Measurements from ENCODE around the gene RBM24.

Gene RBM24

DNA sequence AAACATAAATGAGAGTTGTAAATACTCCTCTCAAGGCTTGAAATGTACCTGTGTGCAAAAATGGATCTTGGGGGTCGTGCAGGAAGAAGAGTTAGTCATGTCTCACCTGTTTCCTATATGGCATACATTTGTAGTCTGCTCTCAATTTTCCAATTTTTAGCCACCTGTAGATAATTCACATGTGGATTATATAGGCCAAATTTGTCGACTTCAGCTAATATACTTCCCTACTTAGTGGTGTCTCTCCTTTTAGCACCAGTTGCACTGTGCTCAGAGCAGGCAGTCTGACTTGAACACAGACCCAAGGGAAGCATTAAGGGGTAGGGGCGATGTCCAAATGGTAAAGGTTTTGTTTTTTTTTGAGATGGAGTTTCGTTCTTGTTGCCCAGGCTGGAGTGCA lies 1.9 kb downstream of the RBM24 start:
- peak overlapping the region; percentile 93 for H3K4me3 ChIP-seq (ENCODE audit: low read length)
- TF ChIP-seq, protein P1, sequence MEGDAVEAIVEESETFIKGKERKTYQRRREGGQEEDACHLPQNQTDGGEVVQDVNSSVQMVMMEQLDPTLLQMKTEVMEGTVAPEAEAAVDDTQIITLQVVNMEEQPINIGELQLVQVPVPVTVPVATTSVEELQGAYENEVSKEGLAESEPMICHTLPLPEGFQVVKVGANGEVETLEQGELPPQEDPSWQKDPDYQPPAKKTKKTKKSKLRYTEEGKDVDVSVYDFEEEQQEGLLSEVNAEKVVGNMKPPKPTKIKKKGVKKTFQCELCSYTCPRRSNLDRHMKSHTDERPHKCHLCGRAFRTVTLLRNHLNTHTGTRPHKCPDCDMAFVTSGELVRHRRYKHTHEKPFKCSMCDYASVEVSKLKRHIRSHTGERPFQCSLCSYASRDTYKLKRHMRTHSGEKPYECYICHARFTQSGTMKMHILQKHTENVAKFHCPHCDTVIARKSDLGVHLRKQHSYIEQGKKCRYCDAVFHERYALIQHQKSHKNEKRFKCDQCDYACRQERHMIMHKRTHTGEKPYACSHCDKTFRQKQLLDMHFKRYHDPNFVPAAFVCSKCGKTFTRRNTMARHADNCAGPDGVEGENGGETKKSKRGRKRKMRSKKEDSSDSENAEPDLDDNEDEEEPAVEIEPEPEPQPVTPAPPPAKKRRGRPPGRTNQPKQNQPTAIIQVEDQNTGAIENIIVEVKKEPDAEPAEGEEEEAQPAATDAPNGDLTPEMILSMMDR (conservative IDR thresholded peaks at IDR 0.05; ENCODE audit: low read depth, low read length), result no peak
- DNase-seq (ENCODE audit: low read depth), result no peak

DNA sequence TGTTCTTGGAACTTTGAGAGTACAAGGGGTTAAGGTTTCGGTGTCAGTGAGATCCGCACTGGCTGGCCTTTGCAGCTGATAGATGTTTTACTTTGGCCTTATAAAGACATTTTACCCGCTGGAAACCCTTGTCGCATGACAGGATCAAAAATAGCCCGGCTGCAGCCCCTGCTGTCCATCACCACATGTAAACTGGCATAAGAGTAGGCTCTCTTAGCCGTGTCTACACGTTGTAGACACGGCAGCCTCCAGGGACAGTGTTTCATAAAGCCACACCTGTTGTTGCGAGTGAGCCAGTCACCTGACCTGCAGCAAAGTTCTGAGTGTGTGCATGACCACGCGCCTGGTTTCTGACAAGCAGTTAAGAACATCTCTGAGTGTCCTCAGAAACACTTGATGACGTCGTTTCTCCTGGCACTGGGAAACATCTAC lies 8.5 kb downstream of the RBM24 start:
- no peak for DNase-seq (ENCODE audit: low read depth)
- H3K4me3 ChIP-seq (ENCODE audit: low read length), result no peak overlapping the region
- TF ChIP-seq, protein P1 (conservative IDR thresholded peaks at IDR 0.05; ENCODE audit: low read depth, low read length), result no peak

DNA sequence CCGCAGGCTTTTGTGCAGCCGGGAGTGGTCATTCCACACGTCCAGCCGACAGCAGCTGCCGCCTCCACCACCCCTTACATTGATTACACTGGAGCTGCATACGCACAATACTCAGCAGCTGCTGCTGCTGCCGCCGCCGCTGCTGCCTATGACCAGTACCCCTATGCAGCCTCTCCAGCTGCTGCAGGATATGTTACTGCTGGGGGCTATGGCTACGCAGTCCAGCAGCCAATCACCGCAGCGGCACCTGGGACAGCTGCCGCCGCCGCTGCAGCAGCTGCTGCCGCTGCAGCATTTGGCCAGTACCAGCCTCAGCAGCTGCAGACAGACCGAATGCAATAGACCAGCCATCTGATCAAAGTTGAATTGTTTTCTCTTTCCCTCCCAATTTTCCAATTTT lies 10.6 kb downstream of the RBM24 start:
- no peak for DNase-seq (ENCODE audit: low read depth)
- TF ChIP-seq, protein P1 (conservative IDR thresholded peaks at IDR 0.05; ENCODE audit: low read depth, low read length), result no peak
- H3K4me3 ChIP-seq (ENCODE audit: low read length), result no peak overlapping the region

DNA sequence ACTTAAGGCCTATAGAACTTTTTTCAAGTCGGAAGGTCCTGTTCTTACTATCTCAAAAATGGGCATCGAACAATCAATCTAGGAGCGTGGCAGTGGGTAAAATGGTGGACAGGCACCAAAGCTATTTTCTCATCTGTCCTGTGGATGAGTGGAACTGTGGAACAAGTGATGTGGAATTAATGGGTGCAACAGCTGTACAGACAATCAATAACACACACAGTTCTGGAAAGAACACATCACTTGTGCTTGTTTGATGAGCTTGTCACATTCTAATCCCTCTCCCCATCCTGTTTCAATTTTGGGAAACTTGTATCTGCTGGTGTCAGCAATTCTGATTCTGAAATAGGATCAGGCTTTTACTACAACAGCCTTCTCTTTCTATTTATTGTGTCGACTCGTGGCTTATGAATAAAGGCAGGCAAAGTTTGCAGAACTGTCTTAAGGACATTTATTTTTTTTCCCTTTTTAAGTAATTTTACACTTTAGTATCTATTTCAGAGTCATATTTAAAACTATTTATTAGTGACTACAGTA lies 11.5 kb downstream of the RBM24 start:
- no peak for DNase-seq (ENCODE audit: low read depth)
- no peak overlapping the region for H3K4me3 ChIP-seq (ENCODE audit: low read length)
- TF ChIP-seq, protein P1 (conservative IDR thresholded peaks at IDR 0.05; ENCODE audit: low read depth, low read length), result no peak

DNA sequence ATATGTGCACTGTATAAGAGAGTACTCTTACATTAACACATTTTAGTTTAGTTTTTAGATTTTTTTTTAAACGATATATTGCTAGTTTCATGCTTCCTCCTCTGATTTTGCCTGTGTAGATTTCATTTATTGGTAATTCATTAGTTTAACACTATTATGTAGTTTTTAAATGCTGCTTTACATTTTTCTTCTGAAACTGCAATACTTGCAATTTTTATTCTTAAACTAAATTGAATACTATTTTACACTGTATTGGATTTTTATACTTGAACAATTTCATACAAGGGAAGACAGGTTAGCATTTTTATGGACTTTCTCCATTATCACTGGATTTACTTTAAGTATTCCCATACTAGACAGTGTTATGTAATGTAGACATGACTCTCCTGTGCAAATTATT lies 12.2 kb downstream of the RBM24 start:
- no peak for DNase-seq (ENCODE audit: low read depth)
- TF ChIP-seq, protein P1 (conservative IDR thresholded peaks at IDR 0.05; ENCODE audit: low read depth, low read length), result no peak
- H3K4me3 ChIP-seq (ENCODE audit: low read length), result no peak overlapping the region

DNA sequence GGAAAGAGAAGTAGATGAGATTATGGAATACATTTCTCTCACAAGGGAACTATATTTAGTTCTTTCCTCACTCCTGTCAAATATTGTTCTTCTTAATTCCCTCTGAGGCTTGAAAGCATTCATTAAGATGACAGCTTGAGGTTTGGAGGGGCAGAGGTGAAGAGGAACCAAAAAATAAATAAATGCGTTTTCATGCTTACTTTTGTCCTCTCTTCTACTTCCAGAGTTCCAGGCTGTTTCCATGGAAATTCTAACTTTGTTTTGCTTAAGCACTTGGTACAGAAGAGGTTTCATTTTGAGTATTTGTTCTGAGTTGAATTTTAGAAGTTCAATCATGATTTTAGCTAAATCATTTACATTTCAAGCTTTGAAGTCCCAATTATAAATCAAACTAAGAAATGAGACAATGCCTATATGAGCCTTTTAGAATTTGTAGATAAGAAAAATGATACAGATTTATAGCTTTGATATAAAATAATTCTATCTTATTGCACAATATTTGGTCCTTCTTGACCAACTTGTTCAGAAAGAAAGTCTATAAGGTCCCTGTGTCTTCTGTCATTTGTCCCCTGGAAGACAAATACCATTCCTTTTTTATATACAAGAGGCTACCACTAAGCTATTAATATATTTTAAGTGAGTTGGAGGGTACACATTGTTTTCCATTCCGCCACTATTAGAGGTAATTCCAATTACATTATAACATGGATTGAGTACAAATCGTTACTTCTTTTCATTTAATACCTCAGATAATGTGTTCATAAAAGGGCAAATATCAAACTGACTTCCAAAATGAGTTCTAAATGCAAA lies 16.3 kb downstream of the RBM24 start:
- TF ChIP-seq, protein P1 (conservative IDR thresholded peaks at IDR 0.05; ENCODE audit: low read depth, low read length), result no peak
- DNase-seq (ENCODE audit: low read depth), result peak; percentile 84
- H3K4me3 ChIP-seq (ENCODE audit: low read length), result no peak overlapping the region

DNA sequence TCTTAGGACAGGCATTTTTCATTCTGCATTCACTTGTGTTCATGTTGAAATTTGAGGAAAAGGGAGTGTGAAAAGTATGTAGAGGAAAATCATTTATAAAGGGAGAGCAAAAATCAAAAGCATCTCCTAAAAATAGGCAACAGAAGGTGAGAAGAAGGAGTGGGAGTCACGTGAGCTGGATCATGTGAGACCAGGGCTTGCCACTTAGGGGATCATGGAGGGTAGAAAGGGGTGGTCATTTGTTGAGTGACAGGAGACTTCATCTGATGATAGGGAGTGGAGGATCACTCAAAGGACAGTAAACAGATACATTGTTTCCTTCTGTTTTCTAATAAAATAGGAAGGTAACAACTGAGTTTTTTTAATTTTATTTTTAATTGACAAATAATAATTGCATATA lies 17.1 kb downstream of the RBM24 start:
- no peak overlapping the region for H3K4me3 ChIP-seq (ENCODE audit: low read length)
- TF ChIP-seq, protein P1 (conservative IDR thresholded peaks at IDR 0.05; ENCODE audit: low read depth, low read length), result no peak
- no peak for DNase-seq (ENCODE audit: low read depth)
